Neural cell (in vitro differentiated cells): ENCODE results near the gene SRPX2. TPM values are rescaled to one million over a fixed set of nuclear protein-coding genes. Genes with fewer than 3 reads are reported as not detected.

Source experiments
- H2AFZ ChIP-seq: fragments of 200-600, 300-800 bp; sonication (generic), shearing (Covaris generic); 2 replicates; pipeline ENCODE4 v1.6.0; 2014; ENCODE audit warnings: low read depth, mild to moderate bottlenecking, antibody characterized with exemption, low read length, moderate library complexity
- H3F3A ChIP-seq: fragments of 200-600 bp; shearing (Covaris generic); 2 replicates; pipeline ENCODE4 v1.6.1; 2016; ENCODE audit warnings: mild to moderate bottlenecking, moderate library complexity, mixed read lengths, antibody characterized with exemption, low read length; ENCODE audit not compliant: insufficient read depth, poor library complexity, severe bottlenecking
- H3K27ac ChIP-seq: fragments of 200-600, 300-800 bp; sonication (generic), shearing (Covaris generic); 2 replicates; pipeline ENCODE4 v1.5.1; 2014; ENCODE audit warnings: mild to moderate bottlenecking, low read length, moderate library complexity
- H3K27me3 ChIP-seq: fragments of 300-800, 200-600 bp; sonication (generic), shearing (Covaris generic); 2 replicates; pipeline ENCODE4 v1.6.0; 2014; ENCODE audit warnings: mild to moderate bottlenecking, low read depth, low read length, moderate library complexity; ENCODE audit not compliant: insufficient read depth
- H3K36me3 ChIP-seq: fragments of 300-800, 200-600 bp; sonication (generic), shearing (Covaris generic); 2 replicates; pipeline ENCODE4 v1.5.1; 2014; ENCODE audit warnings: mild to moderate bottlenecking, antibody characterized with exemption, low read length, moderate library complexity; ENCODE audit not compliant: insufficient read depth
- H3K4me2 ChIP-seq: fragments of 300-800, 200-600 bp; sonication (generic), shearing (Covaris generic); 2 replicates; pipeline ENCODE4 v1.6.0; 2014; ENCODE audit warnings: mild to moderate bottlenecking, low read length
- H3K4me3 ChIP-seq: fragments of 300-800, 200-600 bp; sonication (generic), shearing (Covaris generic); 2 replicates; pipeline ENCODE4 v1.5.1; 2014; ENCODE audit warnings: mild to moderate bottlenecking, low read length, moderate library complexity
- H3K79me2 ChIP-seq: fragments of 200-600 bp; shearing (Covaris generic); replicated peaks from 2 replicates; pipeline ENCODE4 v1.6.0; 2014; ENCODE audit warnings: mild to moderate bottlenecking, low read length, moderate library complexity; ENCODE audit not compliant: insufficient read depth
- H3K9ac ChIP-seq: fragments of 300-800, 200-600 bp; sonication (generic), shearing (Covaris generic); 2 replicates; pipeline ENCODE4 v1.6.1; 2016; ENCODE audit warnings: mild to moderate bottlenecking, low read length, mixed read lengths
- H3K9me2 ChIP-seq: fragments of 200-600 bp; shearing (Covaris generic); 2 replicates; pipeline ENCODE4 v1.6.1; 2016; ENCODE audit warnings: mild to moderate bottlenecking, low read length, mixed read lengths; ENCODE audit not compliant: insufficient read depth
- H3K9me3 ChIP-seq: fragments of 200-600, 300-800 bp; sonication (generic), shearing (Covaris generic); 2 replicates; pipeline ENCODE4 v1.6.1; 2016; ENCODE audit warnings: mild to moderate bottlenecking, mixed run types, low read length, moderate library complexity, mixed read lengths
- H4K20me1 ChIP-seq: fragments of 200-600 bp; shearing (Covaris generic); 2 replicates; pipeline ENCODE4 v1.6.1; 2016; ENCODE audit warnings: mild to moderate bottlenecking, mixed run types; ENCODE audit not compliant: insufficient read depth
- CTCF ChIP-seq: fragments of 450-650 bp; IDR thresholded peaks from 2 replicates; pipeline ENCODE4 v1.5.1; 2014; ENCODE audit warnings: antibody characterized with exemption, mild to moderate bottlenecking, moderate library complexity; ENCODE audit not compliant: poor library complexity, severe bottlenecking
- EP300 ChIP-seq: fragments of 450-650 bp; conservative IDR thresholded peaks from 2 replicates; pipeline ENCODE4 v1.6.1; 2014; ENCODE audit warnings: antibody characterized with exemption, mild to moderate bottlenecking, moderate library complexity; ENCODE audit not compliant: poor library complexity, severe bottlenecking
- EZH2 ChIP-seq: fragments of 200-600, 300-800 bp; shearing (Covaris generic), sonication (generic); IDR thresholded peaks from 2 replicates; pipeline ENCODE4 v1.6.1; 2014; ENCODE audit warnings: antibody characterized with exemption, low read length, borderline replicate concordance, mild to moderate bottlenecking; ENCODE audit not compliant: insufficient read depth, poor library complexity, severe bottlenecking
- MXI1 ChIP-seq: fragments of 450-650 bp; conservative IDR thresholded peaks from 2 replicates; pipeline ENCODE4 v1.6.1; 2014; ENCODE audit warnings: antibody characterized with exemption, mild to moderate bottlenecking; ENCODE audit not compliant: poor library complexity, severe bottlenecking
- POLR2AphosphoS5 ChIP-seq: IDR thresholded peaks from 2 replicates; pipeline ENCODE4 v1.6.1; 2012
- RAD21 ChIP-seq: fragments of 450-650 bp; conservative IDR thresholded peaks from 2 replicates; pipeline ENCODE4 v1.6.1; 2014; ENCODE audit warnings: antibody characterized with exemption, mild to moderate bottlenecking, moderate library complexity
- REST ChIP-seq: IDR thresholded peaks from 2 replicates; pipeline ENCODE4 v1.6.1; 2012; ENCODE audit warnings: borderline replicate concordance
- SMC3 ChIP-seq: fragments of 450-650 bp; conservative IDR thresholded peaks from 2 replicates; pipeline ENCODE4 v1.6.1; 2014; ENCODE audit warnings: antibody characterized with exemption, mild to moderate bottlenecking, moderate library complexity; ENCODE audit not compliant: poor library complexity
- TAF1 ChIP-seq: IDR thresholded peaks from 2 replicates; pipeline ENCODE4 v1.6.1; 2012; ENCODE audit warnings: low read depth
- polyA plus RNA-seq: library from polyadenylated mRNA; depleted of rRNA; stranded (reverse); fragments of >200 nt; gene quantifications from 2 replicates; pipeline ENCODE4 v1.2.3, GENCODE V29; 2014

Gene SRPX2
- polyA plus RNA-seq, 1 donor from 2014 or later: 0.59 TPM

GRCh38 chrX:100599456-100599855, 44.5 kb upstream of the SRPX2 start:
- Histone ChIP-seq H3K9me2 (no peaks in the 10 kb centered on the region), H2AFZ (no peak overlapping the region), H3K4me3 (no peak overlapping the region), H3K9ac (no peak overlapping the region), H3K27ac (no peak overlapping the region), H4K20me1 (no peaks in the 10 kb centered on the region), H3K9me3 (no peaks in the 10 kb centered on the region), H3K36me3 (no peaks in the 10 kb centered on the region), H3K27me3 (no peaks in the 10 kb centered on the region), H3F3A (no peaks in the 10 kb centered on the region), H3K4me2 (no peak overlapping the region), H3K79me2 (no peaks in the 10 kb centered on the region)
- no peak for TF ChIP-seq EZH2
- no peak for TF ChIP-seq RAD21
- TF ChIP-seq SMC3: no peak
- TF ChIP-seq CTCF: no peak
- TF ChIP-seq POLR2AphosphoS5: no peak
- no peak for TF ChIP-seq REST

- Histone ChIP-seq H3K9ac (no peak overlapping the region), H3K9me3 (no peaks in the 10 kb centered on the region), H4K20me1 (no peaks in the 10 kb centered on the region), H2AFZ (no peak overlapping the region), H3K36me3 (no peaks in the 10 kb centered on the region), H3K27ac (no peak overlapping the region), H3F3A (no peaks in the 10 kb centered on the region), H3K4me2 (no peak overlapping the region), H3K79me2 (no peaks in the 10 kb centered on the region), H3K9me2 (no peaks in the 10 kb centered on the region), H3K4me3 (no peak overlapping the region), H3K27me3 (no peaks in the 10 kb centered on the region)
- TF ChIP-seq POLR2AphosphoS5 (no peak), TAF1 (no peak), RAD21 (no peak), MXI1 (no peak), EZH2 (no peak), REST (no peak), EP300 (no peak), SMC3 (no peak)
These were observed 43.7 kb upstream of the SRPX2 start for GRCh38 chrX:100600340-100600739.
